GM19238 (cell line): Measurements from ENCODE around the gene RAD18.

Experiments
- DNase-seq: peaks from one replicate; pipeline ENCODE4 v3.0.0; 2011; ENCODE audit warnings: low spot score; ENCODE audit not compliant: insufficient read length

Gene RAD18

GRCh38 chr3:8985876-8986275 is 22.6 kb upstream of the RAD18 start:
- no peak for DNase-seq

DNA sequence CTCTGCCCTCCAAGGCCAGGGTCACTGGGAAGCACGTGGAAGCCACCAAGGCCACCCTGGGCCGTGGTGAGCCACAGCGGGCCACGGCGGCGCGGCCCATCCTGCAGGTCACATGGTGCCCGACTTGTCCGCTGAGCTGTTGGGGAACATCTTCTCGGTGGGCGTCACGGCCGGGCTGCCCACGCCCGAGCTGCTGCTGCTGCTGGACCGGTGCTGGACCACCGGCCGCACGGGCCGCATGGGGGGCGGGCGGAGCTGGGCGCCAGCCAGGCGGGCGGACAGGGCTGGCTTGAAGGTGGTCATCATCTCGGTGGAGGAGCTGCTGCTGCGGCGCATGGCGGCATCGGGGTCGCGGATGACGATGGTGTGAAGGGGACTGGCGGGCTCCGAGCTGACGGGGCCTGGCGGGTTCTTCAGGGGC is 22.1 kb upstream of the RAD18 start:
- no peak for DNase-seq

DNA sequence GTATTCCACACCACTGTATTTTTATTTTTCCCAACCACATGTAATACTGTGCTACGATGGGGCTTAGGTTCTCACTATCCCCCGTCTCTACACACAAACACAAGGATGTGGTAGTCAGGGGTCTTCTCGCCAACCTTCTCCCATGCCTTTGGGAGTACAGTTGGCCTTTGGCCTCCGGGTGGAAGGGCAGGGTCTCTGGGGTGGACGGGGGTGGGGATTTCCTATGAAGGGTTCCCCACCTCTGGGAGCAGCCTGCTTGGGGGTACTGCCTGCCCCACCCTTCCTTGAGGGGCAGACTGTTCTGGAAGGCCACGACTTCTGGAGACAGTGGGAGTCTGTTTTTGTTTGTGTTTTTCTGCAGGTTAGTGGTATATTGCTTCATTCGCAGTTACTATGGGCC is 21.3 kb upstream of the RAD18 start:
- no peak for DNase-seq

- no peak for DNase-seq
These were observed 20.8 kb upstream of the RAD18 start for GRCh38 chr3:8984081-8984480.

- DNase-seq, result no peak
These were observed 20.3 kb upstream of the RAD18 start for GRCh38 chr3:8983591-8983990.

DNA sequence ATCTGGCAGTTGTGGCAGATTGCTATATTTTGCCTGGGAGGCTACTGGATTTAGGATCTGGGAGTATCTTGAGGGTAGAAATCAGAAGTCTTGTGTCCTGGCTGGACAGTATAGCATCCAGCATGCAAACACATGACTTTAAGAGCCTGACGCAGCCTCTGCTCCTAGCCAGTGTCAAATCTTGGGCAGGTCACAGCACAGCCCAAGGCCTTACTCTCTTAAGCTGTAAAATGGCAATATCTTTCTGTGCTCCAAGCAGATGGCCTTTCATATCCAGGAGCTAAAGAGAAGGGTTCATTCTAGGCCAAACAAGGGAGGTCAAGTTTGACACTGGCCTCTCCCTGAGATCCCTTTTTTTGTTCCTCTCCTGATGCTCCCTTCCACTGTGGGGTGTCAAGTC is 19.8 kb upstream of the RAD18 start:
- no peak for DNase-seq

DNA sequence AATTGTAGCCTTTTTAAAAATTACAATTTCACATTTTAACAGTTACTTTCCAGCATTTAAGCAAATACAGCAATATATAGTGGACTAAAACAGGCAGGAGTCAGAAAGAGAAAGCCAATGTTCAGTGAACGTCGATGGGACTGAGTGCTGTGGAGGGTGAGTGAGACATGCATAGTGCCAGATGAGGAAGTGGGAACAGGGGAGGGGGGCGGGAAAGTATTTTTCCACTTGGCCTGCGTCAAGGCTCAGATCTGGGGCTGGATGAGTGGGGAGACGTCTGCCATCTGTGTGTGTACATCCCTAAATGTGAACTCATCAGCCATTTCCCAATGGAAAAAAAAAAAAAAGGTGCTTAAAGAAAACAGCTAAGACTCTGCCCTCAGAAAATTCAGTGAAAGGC is 19.2 kb upstream of the RAD18 start:
- no peak for DNase-seq

DNA sequence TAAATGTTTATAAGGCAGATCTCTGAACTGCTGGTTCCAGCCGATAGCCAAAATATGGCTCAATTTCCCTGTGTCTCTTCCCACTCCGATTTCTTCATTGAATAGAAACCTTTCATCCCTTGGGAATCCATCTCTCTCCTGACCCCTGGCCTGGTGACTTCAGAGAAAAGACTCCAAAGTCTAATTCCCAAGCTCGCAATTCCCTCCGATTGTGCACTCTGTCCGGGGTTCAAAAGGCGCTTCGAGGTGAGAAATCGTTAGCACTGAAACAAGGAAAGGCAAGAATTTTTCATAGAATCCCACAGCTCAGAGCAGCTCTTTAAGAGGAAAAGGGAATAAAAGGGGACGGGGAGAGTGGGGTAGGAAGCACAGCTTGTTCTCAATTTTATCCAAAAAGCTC is 18.4 kb upstream of the RAD18 start:
- DNase-seq, result no peak

- no peak for DNase-seq
These were observed 18.0 kb upstream of the RAD18 start for GRCh38 chr3:8981296-8981695.

- no peak for DNase-seq
These were observed 17.5 kb upstream of the RAD18 start for GRCh38 chr3:8980756-8981257.

DNA sequence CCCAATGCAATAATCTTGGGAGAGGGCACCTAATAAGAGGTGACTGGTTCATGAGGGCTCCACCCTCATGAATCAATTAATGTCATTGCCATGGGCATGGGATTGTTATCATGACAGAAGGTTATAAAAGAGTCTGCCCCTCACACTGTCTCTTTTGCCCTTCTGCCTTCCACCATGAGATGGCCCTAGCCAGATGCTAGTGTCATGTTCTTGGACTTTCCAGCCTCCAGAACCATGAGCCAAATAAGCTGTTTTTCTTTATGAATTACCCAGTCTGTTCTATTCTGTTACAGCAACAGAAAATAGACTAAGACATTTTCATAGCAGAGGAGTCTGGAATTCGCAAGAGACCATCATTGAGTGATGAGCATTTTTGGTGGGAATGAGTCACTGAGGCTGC is 16.0 kb upstream of the RAD18 start:
- no peak for DNase-seq

GRCh38 chr3:8978551-8978950 is 15.3 kb upstream of the RAD18 start:
- no peak for DNase-seq

DNA sequence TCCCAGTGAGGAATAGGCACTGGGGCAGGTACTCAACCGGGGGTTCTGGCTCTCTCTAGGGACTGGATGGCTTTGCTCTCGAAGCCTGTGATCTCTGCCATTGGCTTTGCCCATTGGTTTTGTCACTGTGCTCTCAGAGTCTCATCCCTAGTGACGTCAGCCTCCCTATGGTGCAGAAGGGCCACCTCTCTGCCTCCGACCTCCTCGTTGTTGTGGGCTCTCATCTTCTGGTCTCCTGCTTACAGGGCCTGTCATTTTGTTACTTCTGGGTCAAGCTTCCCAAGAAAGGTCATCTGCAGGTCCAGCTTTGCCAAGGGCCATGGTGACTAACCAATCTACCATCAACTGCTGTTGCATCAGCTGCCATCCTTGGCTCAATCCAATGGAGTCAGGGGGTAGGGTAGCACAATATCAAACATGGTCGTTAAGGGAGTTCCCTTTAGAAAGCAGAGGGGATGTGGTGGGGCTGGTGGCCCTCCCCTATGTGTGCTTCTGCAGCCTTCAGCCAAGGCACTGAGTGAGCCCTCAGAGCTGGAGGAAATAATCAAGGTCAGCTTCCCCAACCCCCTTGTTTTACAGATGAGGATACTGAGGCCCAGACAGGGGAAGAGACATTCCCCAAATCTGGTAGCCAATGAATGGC is 13.4 kb upstream of the RAD18 start:
- DNase-seq, result no peak

- no peak for DNase-seq
These were observed 12.1 kb upstream of the RAD18 start for GRCh38 chr3:8975081-8976020.

DNA sequence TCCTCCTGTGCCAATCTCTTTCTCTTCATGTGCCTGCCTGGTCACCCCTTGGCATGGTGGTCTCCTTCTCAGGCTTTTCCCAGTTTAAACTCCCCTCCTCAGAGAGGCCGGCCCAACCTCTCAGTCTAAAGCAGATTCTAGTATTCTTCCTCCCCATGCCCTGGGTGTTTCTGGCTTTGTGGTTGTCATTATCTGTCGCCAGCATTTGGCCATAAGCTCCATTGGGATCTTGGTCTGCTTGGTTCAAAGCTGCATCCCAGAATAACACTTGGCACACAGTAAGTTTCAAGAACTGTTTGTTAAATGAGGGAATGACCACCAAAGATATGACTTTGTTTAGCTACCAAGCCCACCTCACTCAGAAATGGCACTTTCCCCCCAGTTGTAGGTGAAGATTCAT is 11.2 kb upstream of the RAD18 start:
- DNase-seq, result no peak

GRCh38 chr3:8972639-8973038 is 9.4 kb upstream of the RAD18 start:
- DNase-seq, result no peak

DNA sequence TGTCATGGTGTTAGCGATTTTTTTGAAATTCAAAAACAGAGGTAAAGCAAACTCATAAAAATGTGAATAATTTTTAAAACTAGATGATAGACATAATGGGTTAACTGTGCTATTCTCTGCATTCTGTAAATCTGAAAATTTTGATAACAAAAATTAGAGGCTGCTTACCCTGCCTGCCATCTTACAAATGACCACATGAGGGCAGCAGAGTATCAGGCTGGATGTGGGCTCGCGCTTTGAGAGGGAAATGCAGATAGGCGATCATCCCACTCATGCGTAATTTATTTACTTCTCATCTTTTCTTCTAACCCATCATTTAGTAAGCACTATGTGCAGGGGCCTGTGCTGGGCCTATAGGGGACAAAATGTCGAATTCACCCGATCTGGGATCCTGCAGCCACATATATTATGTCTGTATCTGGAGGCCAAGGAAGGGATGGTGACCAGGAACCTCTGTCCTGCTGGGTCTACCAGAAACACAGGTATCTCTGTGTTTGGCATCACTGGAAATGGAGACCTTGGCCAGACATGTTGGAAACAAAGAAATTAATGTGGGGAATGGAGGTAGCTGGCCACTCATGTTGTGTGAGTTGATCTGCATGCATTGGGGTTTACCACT is 7.8 kb upstream of the RAD18 start:
- DNase-seq, result peak; percentile 39

DNA sequence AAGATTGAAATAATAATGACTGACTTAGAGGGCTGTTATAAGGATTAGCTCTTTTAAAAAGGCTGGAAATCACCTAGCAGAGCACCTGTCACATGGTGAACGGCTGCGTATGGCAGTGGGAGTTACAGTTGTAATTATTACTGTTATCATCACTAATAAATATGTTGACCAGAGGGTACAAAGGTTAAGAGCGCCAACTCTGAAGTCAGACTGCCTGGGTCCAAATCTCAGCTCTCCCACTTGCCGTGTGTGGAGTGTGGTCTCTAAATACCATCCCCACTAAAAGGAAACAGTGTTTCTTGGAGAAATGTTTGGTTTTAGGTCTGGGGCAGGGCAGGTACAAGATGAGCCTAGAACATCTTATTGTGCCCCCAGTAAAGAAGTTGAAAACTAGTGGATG is 6.0 kb upstream of the RAD18 start:
- no peak for DNase-seq

DNA sequence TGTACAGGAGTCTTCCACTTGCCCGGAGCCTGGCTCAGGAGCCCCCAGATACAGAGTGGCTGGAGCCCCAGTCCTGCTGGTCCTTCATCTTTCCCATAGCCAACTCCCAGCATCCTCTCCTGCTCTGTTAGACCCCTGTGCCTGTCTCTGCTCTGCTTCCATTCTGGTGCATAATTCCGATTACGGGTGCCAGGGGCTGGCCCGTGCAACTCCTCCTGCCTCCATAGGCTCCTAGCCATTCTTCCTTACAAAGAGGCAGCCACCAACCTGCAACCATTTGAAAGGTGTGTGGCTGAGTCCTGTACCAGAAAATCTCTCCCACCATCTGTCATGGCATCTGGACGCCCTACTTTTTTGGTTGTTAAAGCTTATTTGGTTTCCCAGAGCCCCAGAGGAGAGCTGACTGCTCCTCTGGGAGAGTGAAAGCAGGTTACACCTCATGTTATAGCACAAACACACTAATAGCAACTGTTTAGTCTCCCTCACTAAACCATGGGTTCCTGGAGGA is 5.2 kb upstream of the RAD18 start:
- no peak for DNase-seq

DNA sequence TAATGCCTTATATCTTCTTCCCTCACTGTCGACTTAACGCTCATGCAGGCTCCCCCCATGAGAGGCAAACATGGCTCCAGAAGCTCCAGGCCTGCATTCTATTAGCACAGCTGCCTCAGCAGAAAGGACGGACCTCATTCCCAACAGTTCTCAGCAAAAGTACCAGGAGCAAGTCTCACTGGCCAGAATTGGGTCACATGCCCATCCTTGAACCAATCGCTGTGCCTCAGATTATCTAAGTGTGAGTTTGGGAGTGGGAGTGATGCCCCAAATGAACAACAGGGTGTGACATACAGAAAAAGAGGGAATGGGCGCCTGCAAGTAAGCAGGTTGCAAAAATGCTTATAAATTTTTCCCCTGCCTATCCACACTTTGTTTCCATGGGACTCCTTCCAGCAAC is 4.3 kb upstream of the RAD18 start:
- DNase-seq, result no peak

GRCh38 chr3:8966820-8967348 is 3.6 kb upstream of the RAD18 start:
- DNase-seq, result no peak
